ENCODE results near the gene ZNF605.
"Not testable (repeated sequence)": the region's sequence is repeated elsewhere in the genome, so short reads cannot be mapped to it uniquely, and the experiment has no call there.

DNA sequence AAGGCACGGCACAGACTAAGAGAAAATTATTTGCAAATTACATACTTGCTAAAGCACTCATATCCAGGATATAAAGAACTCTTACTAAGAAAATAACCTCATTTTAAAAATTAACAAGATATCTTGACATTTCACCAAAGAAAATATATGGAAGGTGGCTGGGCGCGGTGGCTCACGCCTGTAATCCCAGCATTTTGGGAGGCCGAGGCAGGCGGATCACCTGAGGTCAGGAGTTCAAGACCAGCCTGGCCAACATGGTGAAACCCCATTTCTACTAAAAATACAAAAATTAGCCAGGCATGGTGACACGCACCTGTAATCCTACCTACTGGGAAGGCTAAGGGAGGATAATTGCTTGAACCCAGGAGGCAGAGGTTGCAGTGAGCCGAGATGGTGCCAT is 19.2 kb downstream of the ZNF605 start:
- TF ChIP-seq, protein P1, sequence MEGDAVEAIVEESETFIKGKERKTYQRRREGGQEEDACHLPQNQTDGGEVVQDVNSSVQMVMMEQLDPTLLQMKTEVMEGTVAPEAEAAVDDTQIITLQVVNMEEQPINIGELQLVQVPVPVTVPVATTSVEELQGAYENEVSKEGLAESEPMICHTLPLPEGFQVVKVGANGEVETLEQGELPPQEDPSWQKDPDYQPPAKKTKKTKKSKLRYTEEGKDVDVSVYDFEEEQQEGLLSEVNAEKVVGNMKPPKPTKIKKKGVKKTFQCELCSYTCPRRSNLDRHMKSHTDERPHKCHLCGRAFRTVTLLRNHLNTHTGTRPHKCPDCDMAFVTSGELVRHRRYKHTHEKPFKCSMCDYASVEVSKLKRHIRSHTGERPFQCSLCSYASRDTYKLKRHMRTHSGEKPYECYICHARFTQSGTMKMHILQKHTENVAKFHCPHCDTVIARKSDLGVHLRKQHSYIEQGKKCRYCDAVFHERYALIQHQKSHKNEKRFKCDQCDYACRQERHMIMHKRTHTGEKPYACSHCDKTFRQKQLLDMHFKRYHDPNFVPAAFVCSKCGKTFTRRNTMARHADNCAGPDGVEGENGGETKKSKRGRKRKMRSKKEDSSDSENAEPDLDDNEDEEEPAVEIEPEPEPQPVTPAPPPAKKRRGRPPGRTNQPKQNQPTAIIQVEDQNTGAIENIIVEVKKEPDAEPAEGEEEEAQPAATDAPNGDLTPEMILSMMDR (IDR thresholded peaks at IDR 0.05; ENCODE audit: insufficient read depth, low read length), result not testable (repeated sequence)
- TF ChIP-seq, protein P2, sequence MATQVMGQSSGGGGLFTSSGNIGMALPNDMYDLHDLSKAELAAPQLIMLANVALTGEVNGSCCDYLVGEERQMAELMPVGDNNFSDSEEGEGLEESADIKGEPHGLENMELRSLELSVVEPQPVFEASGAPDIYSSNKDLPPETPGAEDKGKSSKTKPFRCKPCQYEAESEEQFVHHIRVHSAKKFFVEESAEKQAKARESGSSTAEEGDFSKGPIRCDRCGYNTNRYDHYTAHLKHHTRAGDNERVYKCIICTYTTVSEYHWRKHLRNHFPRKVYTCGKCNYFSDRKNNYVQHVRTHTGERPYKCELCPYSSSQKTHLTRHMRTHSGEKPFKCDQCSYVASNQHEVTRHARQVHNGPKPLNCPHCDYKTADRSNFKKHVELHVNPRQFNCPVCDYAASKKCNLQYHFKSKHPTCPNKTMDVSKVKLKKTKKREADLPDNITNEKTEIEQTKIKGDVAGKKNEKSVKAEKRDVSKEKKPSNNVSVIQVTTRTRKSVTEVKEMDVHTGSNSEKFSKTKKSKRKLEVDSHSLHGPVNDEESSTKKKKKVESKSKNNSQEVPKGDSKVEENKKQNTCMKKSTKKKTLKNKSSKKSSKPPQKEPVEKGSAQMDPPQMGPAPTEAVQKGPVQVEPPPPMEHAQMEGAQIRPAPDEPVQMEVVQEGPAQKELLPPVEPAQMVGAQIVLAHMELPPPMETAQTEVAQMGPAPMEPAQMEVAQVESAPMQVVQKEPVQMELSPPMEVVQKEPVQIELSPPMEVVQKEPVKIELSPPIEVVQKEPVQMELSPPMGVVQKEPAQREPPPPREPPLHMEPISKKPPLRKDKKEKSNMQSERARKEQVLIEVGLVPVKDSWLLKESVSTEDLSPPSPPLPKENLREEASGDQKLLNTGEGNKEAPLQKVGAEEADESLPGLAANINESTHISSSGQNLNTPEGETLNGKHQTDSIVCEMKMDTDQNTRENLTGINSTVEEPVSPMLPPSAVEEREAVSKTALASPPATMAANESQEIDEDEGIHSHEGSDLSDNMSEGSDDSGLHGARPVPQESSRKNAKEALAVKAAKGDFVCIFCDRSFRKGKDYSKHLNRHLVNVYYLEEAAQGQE (IDR thresholded peaks at IDR 0.05; ENCODE audit: insufficient replicate concordance, low read depth), result not testable (repeated sequence)
- not testable (repeated sequence) for TF ChIP-seq POLR2AphosphoS5 (IDR thresholded peaks at IDR 0.05; ENCODE audit: low read depth)

Data from HL-60 (cell line).